ENCODE measurements around the gene KCNK18. TPM values are rescaled to one million over a fixed set of nuclear protein-coding genes. Genes with fewer than 3 reads are reported as not detected.

KCNK18 gene
- total RNA-seq, 1 donor, result not detected

DNA sequence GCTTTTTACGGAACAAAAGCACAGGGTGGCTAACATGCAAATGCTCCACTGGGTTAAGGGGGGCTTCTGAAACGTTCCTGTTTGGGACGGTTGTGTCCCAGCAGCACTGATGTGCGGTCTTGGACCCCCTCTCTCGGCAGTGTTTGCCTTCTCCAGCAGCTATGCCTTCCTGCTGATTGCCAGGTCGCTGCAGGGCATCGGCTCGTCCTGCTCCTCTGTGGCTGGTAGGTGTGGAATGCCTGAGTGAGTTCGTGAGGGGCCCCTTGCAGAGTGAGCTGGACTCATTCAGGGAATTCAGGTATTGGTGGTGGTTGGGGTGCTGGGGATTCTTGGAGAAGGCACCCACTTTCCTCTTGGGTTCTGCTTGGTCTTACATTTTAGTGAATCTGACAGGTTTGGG is 56.6 kb downstream of the KCNK18 start:
- Histone ChIP-seq H3K4me3 (ENCODE audit: insufficient read depth, low read length) (no peak overlapping the region), H3K36me3 (ENCODE audit: insufficient read depth, low read length) (no peaks in the 10 kb centered on the region), H3K79me2 (ENCODE audit: insufficient read depth, low read length) (no peaks in the 10 kb centered on the region), H3K27me3 (ENCODE audit: insufficient read depth, low read length) (no peaks in the 10 kb centered on the region), H3K27ac (ENCODE audit: low read depth, low read length) (no peak overlapping the region), H3K4me2 (ENCODE audit: insufficient read depth, low read length) (no peak overlapping the region), H2AFZ (ENCODE audit: low read length) (no peak overlapping the region), H4K20me1 (ENCODE audit: insufficient read depth, low read length) (no peaks in the 10 kb centered on the region), H3K4me1 (ENCODE audit: insufficient read depth, low read length) (no peaks in the 10 kb centered on the region), H3K9me3 (ENCODE audit: low read depth, low read length) (no peaks in the 10 kb centered on the region)
- TF ChIP-seq CTCF (IDR thresholded peaks at IDR 0.05; ENCODE audit: extremely low read depth, low read depth, low read length), result no peak
- DNase-seq (ENCODE audit: insufficient read length, low spot score, missing footprints), result no peak

DNA sequence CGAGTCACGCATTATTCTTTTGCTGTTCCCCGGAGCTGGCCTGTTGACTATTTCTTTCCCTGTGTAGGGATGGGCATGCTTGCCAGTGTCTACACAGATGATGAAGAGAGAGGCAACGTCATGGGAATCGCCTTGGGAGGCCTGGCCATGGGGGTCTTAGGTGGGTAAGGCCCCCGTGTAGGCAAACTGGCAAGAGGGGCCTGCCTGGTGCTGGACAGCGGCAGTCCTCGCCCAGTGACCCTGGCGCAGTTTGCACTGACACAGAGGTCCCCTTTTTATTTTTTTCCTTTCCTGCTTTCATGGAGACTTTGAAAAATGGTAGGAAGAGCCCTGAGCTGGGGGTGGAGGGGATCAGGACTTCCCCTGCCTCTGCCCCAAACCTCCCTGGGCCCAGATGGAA is 57.0 kb downstream of the KCNK18 start:
- no peaks in the 10 kb centered on the region for H3K79me2 ChIP-seq (ENCODE audit: insufficient read depth, low read length)
- no peaks in the 10 kb centered on the region for H3K4me1 ChIP-seq (ENCODE audit: insufficient read depth, low read length)
- no peaks in the 10 kb centered on the region for H4K20me1 ChIP-seq (ENCODE audit: insufficient read depth, low read length)
- no peak for DNase-seq (ENCODE audit: insufficient read length, low spot score, missing footprints)
- TF ChIP-seq CTCF (IDR thresholded peaks at IDR 0.05; ENCODE audit: extremely low read depth, low read depth, low read length), result no peak
- H3K36me3 ChIP-seq (ENCODE audit: insufficient read depth, low read length), result no peaks in the 10 kb centered on the region
- H3K27ac ChIP-seq (ENCODE audit: low read depth, low read length), result no peak overlapping the region
- H3K4me2 ChIP-seq (ENCODE audit: insufficient read depth, low read length), result no peak overlapping the region
- H3K27me3 ChIP-seq (ENCODE audit: insufficient read depth, low read length), result peaks cover 2% of the 10 kb centered on the region
- H3K4me3 ChIP-seq (ENCODE audit: insufficient read depth, low read length), result no peak overlapping the region
- no peaks in the 10 kb centered on the region for H3K9me3 ChIP-seq (ENCODE audit: low read depth, low read length)
- H2AFZ ChIP-seq (ENCODE audit: low read length), result no peak overlapping the region

GRCh38 chr10:117254774-117255735 is 57.8 kb downstream of the KCNK18 start:
- H4K20me1 ChIP-seq (ENCODE audit: insufficient read depth, low read length), result no peaks in the 10 kb centered on the region
- DNase-seq (ENCODE audit: insufficient read length, low spot score, missing footprints), result no peak
- no peaks in the 10 kb centered on the region for H3K79me2 ChIP-seq (ENCODE audit: insufficient read depth, low read length)
- H3K36me3 ChIP-seq (ENCODE audit: insufficient read depth, low read length), result no peaks in the 10 kb centered on the region
- no peak overlapping the region for H3K4me2 ChIP-seq (ENCODE audit: insufficient read depth, low read length)
- no peaks in the 10 kb centered on the region for H3K4me1 ChIP-seq (ENCODE audit: insufficient read depth, low read length)
- H3K4me3 ChIP-seq (ENCODE audit: insufficient read depth, low read length), result no peak overlapping the region
- H2AFZ ChIP-seq (ENCODE audit: low read length), result no peak overlapping the region
- H3K27me3 ChIP-seq (ENCODE audit: insufficient read depth, low read length), result peaks cover 9% of the 10 kb centered on the region
- H3K9me3 ChIP-seq (ENCODE audit: low read depth, low read length), result no peaks in the 10 kb centered on the region
- H3K27ac ChIP-seq (ENCODE audit: low read depth, low read length), result no peak overlapping the region
- no peak for TF ChIP-seq CTCF (IDR thresholded peaks at IDR 0.05; ENCODE audit: extremely low read depth, low read depth, low read length)

DNA sequence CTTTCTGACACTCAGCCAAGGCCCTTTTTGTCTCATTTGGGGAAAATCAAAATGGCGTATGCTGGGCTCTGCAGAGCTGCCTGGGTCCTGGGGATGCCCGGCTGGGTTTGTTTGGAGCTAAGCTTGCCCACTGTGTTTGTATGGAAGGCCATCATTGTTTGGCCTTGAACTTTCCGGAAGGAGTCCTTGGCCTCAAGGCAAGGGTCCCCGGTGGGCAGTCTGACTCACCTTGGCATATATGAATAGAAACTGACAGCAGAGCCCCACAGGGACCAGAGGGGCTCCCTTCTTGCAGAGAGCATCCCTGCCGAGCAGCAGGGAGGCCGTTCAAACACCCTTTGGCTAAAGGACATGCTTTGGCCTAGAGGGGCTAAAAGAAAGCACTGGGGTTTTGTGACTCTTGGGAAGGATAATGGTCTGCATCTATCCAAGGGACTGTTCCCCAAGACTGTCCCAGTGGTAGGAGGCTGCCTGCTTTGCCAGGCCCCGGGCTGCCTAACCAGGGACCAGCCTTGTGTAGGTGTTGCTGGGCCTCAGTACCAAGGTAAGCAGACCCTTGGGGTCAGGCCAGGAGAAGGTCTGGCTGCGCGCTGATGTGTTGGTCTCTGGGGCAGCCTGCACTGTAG is 58.7 kb downstream of the KCNK18 start:
- TF ChIP-seq CTCF (IDR thresholded peaks at IDR 0.05; ENCODE audit: extremely low read depth, low read depth, low read length), result no peak
- H3K4me1 ChIP-seq (ENCODE audit: insufficient read depth, low read length), result no peaks in the 10 kb centered on the region
- DNase-seq (ENCODE audit: insufficient read length, low spot score, missing footprints), result no peak
- peaks cover 16% of the 10 kb centered on the region for H3K27me3 ChIP-seq (ENCODE audit: insufficient read depth, low read length)
- H4K20me1 ChIP-seq (ENCODE audit: insufficient read depth, low read length), result no peaks in the 10 kb centered on the region
- no peaks in the 10 kb centered on the region for H3K79me2 ChIP-seq (ENCODE audit: insufficient read depth, low read length)
- no peak overlapping the region for H2AFZ ChIP-seq (ENCODE audit: low read length)
- no peaks in the 10 kb centered on the region for H3K9me3 ChIP-seq (ENCODE audit: low read depth, low read length)
- H3K36me3 ChIP-seq (ENCODE audit: insufficient read depth, low read length), result no peaks in the 10 kb centered on the region
- H3K27ac ChIP-seq (ENCODE audit: low read depth, low read length), result no peak overlapping the region
- H3K4me2 ChIP-seq (ENCODE audit: insufficient read depth, low read length), result no peak overlapping the region
- H3K4me3 ChIP-seq (ENCODE audit: insufficient read depth, low read length), result no peak overlapping the region

All from osteoblast (primary cell).